ENCODE measurements around the gene LIN28B. TPM values are rescaled to one million over a fixed set of nuclear protein-coding genes. Genes with fewer than 3 reads are reported as not detected.
"Not testable (repeated sequence)": the region's sequence is repeated elsewhere in the genome, so short reads cannot be mapped to it uniquely, and the experiment has no call there.

LIN28B gene, protein sequence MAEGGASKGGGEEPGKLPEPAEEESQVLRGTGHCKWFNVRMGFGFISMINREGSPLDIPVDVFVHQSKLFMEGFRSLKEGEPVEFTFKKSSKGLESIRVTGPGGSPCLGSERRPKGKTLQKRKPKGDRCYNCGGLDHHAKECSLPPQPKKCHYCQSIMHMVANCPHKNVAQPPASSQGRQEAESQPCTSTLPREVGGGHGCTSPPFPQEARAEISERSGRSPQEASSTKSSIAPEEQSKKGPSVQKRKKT
- 0.07 and 0.27 TPM in 2 replicates for total RNA-seq (2014; rRNA removed; shearing (Covaris generic))

DNA sequence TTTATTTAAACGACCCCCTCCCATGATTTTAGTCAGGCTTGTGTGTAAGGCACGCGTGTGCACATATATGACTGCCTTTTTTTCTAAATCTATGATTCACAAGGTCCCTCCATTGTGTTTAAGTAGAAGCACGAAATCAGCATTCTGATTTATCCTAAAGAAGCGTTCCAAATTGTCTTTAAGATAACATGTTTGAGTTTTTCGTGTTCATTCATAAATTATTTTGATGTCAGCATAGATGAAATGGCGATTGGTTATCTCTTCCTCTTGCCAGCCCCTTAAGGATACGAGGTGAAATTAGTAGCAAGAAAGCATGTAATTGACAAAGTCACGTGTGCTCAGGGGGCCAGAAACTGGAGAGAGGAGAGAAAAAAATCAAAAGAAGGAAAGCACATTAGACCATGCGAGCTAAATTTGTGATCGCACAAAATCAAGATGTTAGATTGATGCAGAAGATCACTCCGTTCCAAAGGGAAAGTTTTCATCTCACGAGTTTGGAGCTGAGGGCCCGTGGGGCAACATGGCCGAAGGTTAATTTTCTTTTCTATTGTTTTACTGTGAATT lies at the start of gene LIN28B:
Gene LIN28B, plus strand, starts transcription at position 377 of the 564 bp plus-strand sequence. Its CDS starts 144 bp downstream, at position 521.
- DNase-seq (ENCODE audit: low read depth) = no peak

- peak; percentile 38 for DNase-seq (ENCODE audit: low read depth)
Observed at GRCh38 chr6:104908031-104908887, 48.6 kb upstream of the LIN28B start.

DNA sequence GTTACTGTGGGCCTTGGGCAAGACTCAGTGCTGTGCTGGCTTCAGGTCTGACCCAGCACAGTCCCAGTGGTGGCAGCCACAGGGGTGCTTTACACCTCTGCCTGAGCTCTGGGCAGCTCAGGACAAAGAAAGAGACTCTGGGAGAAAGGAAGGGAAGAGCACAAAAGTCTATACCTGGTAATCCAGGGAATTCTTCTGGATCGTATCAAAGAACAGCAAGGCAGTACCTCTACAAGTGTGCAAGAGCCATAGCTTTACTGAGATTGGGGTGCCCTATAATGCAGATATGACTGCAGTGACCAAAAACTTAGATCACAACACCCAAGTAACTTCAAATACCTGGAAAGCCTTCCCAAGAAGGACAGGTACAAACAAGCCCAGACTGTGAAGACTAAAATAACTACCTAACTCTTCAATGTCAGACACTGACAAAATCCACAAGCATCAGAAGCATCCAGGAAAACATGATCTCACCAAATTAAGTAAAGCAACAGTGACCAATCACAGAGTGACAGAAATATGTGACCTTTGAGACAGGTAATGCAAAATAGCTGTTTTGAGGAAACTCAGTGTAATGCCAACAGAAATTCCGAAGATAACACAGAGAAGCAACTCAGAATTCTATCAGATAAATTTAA lies 47.9 kb upstream of the LIN28B start:
- DNase-seq (ENCODE audit: low read depth) = no peak

- no peak for DNase-seq (ENCODE audit: low read depth)
Observed at GRCh38 chr6:104921896-104922295, 35.0 kb upstream of the LIN28B start.

GRCh38 chr6:104928141-104928540 lies 28.8 kb upstream of the LIN28B start:
- DNase-seq (ENCODE audit: low read depth) = no peak

DNA sequence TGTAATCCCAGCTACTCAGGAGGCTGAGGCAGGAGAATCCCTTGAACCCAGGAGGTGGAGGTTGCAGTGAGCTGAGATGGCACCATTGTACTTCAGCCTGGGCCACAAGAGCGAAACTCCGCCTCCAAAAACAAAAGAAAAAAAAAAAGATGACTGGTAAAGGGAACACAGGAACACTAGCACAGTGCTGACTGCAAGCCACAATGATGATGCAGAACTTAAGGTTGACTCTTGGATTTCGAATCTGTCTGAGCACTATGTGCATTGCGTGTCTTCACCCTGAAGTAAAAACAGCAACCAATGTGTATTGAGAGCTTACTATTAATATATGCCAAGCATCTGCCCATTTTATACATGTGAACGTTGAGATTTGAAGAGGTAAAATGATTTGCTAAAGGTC lies 27.6 kb upstream of the LIN28B start:
- no peak for DNase-seq (ENCODE audit: low read depth)

DNA sequence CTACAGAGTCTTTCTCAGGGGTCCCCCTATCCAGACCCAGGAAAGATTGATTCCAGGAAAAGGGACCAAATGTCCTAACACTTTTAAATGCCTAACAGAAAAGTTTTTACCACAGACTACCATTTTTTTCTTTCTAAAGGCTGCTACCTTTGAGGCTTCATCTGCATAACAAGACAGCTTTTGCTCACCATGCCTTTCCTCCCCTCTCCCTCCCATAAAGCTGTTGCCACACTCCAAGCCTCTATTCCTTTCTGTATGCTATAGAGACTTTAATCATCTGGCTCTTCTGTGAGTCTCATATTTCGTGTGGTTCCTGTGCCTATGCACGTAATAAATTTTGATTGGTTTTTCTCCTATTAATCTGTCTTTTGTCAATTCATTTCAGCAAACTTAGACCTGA lies 26.0 kb upstream of the LIN28B start:
- no peak for DNase-seq (ENCODE audit: low read depth)

GRCh38 chr6:104936766-104937535 lies 20.0 kb upstream of the LIN28B start:
- no peak for DNase-seq (ENCODE audit: low read depth)

DNA sequence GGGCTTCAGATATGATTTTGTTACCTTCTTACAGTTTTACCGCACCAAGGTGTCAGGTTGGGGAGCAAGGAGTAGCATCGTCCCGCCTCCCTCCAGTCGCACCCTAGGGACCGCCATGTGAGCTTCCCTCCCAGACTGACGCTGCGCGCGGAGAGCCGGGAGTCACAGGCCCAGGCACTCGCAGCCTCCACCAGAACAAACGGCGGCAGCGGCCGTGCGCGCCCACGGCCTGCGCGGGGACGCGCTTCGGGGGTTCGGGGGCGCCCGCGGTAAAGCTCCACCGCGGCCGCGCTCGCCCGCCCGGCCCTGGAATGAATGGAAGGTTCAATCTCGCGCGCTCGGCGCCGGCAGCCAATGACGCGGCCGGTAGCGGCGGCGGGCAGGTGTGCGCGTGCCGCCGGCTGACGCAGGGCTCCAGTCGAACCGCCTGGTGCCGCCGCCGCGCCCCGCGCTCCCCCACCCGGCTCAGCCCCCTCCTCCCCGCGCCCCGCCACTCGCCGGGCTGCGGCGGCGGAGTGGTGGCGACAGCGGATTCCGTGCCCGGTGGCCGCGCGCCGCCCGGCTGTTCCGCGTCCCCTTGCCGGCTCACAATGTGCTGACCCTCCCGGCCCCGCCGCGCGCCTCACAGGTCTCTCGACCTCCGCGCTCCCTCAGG lies 16.5 kb upstream of the LIN28B start:
- no peak for DNase-seq (ENCODE audit: low read depth)

DNA sequence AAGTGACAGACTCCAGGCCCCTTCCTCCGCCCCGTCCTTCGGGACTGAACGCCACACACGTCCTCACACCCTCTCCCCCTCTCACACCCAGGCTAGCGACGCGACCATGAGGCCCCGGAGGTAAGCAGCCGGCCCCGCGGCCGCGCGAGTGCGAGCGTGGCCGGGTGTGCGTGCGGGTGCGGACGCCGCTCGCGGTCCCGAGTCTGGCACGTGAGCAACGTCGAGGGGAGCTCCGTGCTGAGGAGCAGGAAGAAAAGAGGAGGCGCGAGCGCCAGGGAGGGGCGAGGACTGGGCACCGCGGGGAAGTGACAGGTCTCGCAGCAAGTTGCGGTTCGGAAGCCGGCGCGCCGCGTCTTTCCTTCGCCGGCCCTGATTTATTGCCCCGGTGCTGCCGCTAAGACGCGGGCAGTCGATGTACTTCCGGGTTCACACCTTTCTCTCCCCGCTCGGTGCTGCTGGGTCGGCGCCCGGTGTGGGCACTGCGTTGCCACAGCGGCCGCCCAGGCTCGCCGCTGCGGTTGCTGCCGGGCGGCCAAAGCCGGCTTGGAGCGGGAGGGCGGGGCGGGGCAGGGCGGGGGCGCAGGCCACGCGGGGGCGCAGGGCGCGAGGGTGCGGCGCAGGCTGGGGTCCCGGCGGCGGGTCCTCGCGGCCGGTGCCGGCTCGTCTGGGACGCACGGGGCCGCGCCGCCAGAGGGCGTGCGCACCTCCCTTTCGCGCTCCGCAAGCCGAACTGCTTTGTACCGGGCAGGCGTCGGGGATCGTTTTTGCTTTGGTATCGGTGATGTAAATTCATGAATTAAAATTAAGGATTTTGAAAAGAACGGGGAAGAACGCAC lies 15.8 kb upstream of the LIN28B start:
- DNase-seq (ENCODE audit: low read depth) = no peak

- no peak for DNase-seq (ENCODE audit: low read depth)
Observed at GRCh38 chr6:104941729-104942091, 15.2 kb upstream of the LIN28B start.

DNA sequence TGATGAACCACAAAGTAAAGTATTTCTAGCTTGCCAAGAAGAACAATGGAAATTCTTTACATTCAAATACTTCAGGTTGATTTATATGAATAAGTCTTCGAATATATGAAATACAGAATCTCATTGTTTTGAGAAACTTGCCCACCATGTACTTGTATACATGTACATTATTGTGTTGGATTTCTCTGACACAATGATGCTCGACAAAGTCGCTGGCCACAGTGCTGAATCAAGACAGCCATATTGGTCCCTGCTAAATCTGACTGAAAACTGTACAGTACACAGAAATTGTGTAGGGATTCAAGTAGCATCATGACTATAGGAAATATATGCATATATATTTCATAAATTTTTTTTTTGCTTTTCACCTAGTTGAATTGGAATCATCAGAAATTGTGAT lies 13.1 kb upstream of the LIN28B start:
- peak; percentile 38 for DNase-seq (ENCODE audit: low read depth)

DNA sequence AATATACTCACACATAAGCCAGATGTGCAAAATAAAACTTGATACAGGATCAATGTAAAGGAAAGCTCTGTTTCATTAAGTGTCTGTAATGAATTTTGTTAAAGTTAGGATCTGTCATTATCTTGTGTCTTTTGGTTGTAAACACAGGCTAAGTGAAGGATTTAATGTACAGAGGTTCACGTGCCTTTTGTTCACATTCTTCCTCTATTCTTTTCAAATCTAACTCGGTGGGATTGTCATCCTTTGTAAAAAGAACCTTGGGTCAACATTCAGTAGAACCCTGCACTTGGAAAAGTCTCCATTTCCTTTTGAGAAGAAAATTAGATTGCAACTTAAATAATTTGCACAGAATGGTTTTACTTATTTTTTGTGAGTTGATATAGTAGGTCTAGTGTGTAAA lies 7.7 kb upstream of the LIN28B start:
- DNase-seq (ENCODE audit: low read depth) = no peak

DNA sequence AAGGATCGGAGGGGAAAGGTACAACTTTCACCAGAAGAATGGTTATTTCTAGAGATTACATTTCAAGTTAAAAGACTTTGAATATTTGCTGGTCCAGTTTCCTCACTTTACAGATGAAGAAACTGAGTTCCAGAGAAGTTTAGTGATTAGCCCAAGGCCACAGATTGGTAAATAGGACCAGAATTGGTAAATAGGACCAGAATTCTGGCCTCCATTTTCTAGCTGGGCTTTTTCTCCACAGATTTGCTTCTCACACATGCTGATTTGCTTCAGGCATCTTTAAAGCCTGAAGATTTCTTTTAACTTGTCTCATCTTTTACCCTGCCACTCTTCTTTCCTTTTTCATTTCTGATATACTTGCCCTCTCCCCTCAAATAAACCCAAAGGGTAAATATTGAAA lies 5.2 kb upstream of the LIN28B start:
- no peak for DNase-seq (ENCODE audit: low read depth)

DNA sequence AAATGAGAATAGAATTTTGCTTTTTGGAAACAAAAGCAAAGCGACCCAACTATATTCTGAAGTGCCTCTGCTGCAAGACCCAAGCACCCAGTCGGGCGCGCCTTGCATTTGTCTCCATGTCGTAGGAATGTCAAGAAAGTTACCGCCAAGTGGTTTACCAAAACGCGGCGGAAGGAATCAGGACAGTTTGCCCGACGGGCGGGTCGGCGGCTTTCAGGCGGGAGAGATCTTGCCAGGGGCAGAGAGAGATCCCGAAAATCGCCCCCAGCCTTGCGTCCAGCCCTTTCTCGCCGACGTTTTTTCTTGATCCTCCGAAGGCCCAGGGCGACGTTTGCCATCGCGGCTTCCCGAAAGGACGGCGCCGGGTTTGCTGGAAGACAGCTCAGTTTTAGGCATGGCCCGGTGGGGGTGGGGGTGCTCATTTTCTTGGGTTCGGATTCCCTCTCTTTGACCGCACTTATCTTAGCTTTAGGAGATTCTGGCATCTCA lies 4.0 kb upstream of the LIN28B start:
- DNase-seq (ENCODE audit: low read depth) = no peak

GRCh38 chr6:104953400-104954189 lies 3.3 kb upstream of the LIN28B start:
- DNase-seq (ENCODE audit: low read depth) = not testable (repeated sequence)

- no peak for DNase-seq (ENCODE audit: low read depth)
Observed at GRCh38 chr6:104954190-104954797, 2.6 kb upstream of the LIN28B start.

- DNase-seq (ENCODE audit: low read depth) = no peak
Observed at GRCh38 chr6:104955491-104955890, 1.4 kb upstream of the LIN28B start.
